Osteoblast (primary cell): ENCODE results near the gene CNNM1. TPM values are rescaled to one million over a fixed set of nuclear protein-coding genes. Genes with fewer than 3 reads are reported as not detected.

Source experiments
- DNase-seq: peaks from one replicate; pipeline ENCODE4 v3.0.0; 2011; ENCODE audit warnings: low spot score, mixed read lengths; ENCODE audit not compliant: insufficient read length; ENCODE audit errors: missing footprints
- H2AFZ ChIP-seq: 2 replicates; pipeline ENCODE4 v1.6.0; 2011; ENCODE audit warnings: mild to moderate bottlenecking, low read length
- H3K27ac ChIP-seq: 2 replicates; pipeline ENCODE4 v1.5.1; 2011; ENCODE audit warnings: mild to moderate bottlenecking, low read depth, low read length, moderate library complexity
- H3K27me3 ChIP-seq: 2 replicates; pipeline ENCODE4 v1.6.0; 2012; ENCODE audit warnings: mild to moderate bottlenecking, control low read depth, inconsistent platforms, low read length, moderate library complexity; ENCODE audit not compliant: insufficient read depth
- H3K36me3 ChIP-seq: 2 replicates; pipeline ENCODE4 v1.5.1; 2011; ENCODE audit warnings: mild to moderate bottlenecking, low read length, control low read depth, moderate library complexity; ENCODE audit not compliant: insufficient read depth
- H3K4me1 ChIP-seq: 2 replicates; pipeline ENCODE4 v1.5.1; 2011; ENCODE audit warnings: mild to moderate bottlenecking, low read length, control low read depth, moderate library complexity; ENCODE audit not compliant: insufficient read depth
- H3K4me2 ChIP-seq: 2 replicates; pipeline ENCODE4 v1.6.0; 2011; ENCODE audit warnings: mild to moderate bottlenecking, low read length; ENCODE audit not compliant: insufficient read depth
- H3K4me3 ChIP-seq: fragments of 200-600 bp; sonication (generic); 3 replicates; pipeline ENCODE4 v1.5.1; 2012; ENCODE audit warnings: mild to moderate bottlenecking, low read length, inconsistent platforms; ENCODE audit not compliant: insufficient read depth
- H3K79me2 ChIP-seq: 2 replicates; pipeline ENCODE4 v1.6.0; 2012; ENCODE audit warnings: mild to moderate bottlenecking, low read length, control low read depth, inconsistent platforms; ENCODE audit not compliant: insufficient read depth
- H3K9me3 ChIP-seq: 2 replicates; pipeline ENCODE4 v1.5.1; 2011; ENCODE audit warnings: low read depth, low read length, control low read depth
- H4K20me1 ChIP-seq: 2 replicates; pipeline ENCODE4 v1.6.0; 2012; ENCODE audit warnings: mild to moderate bottlenecking, low read length, control low read depth; ENCODE audit not compliant: insufficient read depth
- CTCF ChIP-seq: IDR thresholded peaks from 2 replicates; pipeline ENCODE4 v1.5.1; 2011; ENCODE audit warnings: mild to moderate bottlenecking, low read depth, low read length, moderate library complexity; ENCODE audit errors: extremely low read depth
- total RNA-seq: library from RNA; depleted of rRNA; stranded (reverse); fragments of >200 nt; gene quantifications from 2 replicates; pipeline ENCODE4 v1.2.3, GENCODE V29; 2012

The CNNM1 gene
- total RNA-seq, 1 donor: 0.36 TPM

GRCh38 chr10:99343262-99343661, 14.1 kb downstream of the CNNM1 start:
- H3K79me2 ChIP-seq: no peaks in the 10 kb centered on the region
- peaks cover 17% of the 10 kb centered on the region for H3K4me1 ChIP-seq
- no peak overlapping the region for H3K4me2 ChIP-seq
- H4K20me1 ChIP-seq: no peaks in the 10 kb centered on the region
- no peaks in the 10 kb centered on the region for H3K9me3 ChIP-seq
- H3K27me3 ChIP-seq: no peaks in the 10 kb centered on the region
- H2AFZ ChIP-seq: no peak overlapping the region
- H3K27ac ChIP-seq: no peak overlapping the region
- TF ChIP-seq CTCF: no peak
- DNase-seq: no peak
- H3K36me3 ChIP-seq: no peaks in the 10 kb centered on the region
- H3K4me3 ChIP-seq: no peak overlapping the region

GRCh38 chr10:99344715-99345114, 15.6 kb downstream of the CNNM1 start:
- H2AFZ ChIP-seq: no peak overlapping the region
- TF ChIP-seq CTCF: no peak
- no peak overlapping the region for H3K4me3 ChIP-seq
- no peaks in the 10 kb centered on the region for H3K36me3 ChIP-seq
- H3K27ac ChIP-seq: no peak overlapping the region
- no peak for DNase-seq
- no peaks in the 10 kb centered on the region for H3K27me3 ChIP-seq
- no peaks in the 10 kb centered on the region for H3K79me2 ChIP-seq
- H3K9me3 ChIP-seq: no peaks in the 10 kb centered on the region
- H3K4me1 ChIP-seq: peaks cover 15% of the 10 kb centered on the region
- no peaks in the 10 kb centered on the region for H4K20me1 ChIP-seq
- H3K4me2 ChIP-seq: no peak overlapping the region

- no peak overlapping the region for H3K4me3 ChIP-seq
- no peaks in the 10 kb centered on the region for H3K9me3 ChIP-seq
- H3K4me1 ChIP-seq: peaks cover 15% of the 10 kb centered on the region
- TF ChIP-seq CTCF: no peak
- H3K27ac ChIP-seq: no peak overlapping the region
- no peaks in the 10 kb centered on the region for H3K27me3 ChIP-seq
- no peaks in the 10 kb centered on the region for H3K36me3 ChIP-seq
- H4K20me1 ChIP-seq: no peaks in the 10 kb centered on the region
- H3K79me2 ChIP-seq: no peaks in the 10 kb centered on the region
- H2AFZ ChIP-seq: no peak overlapping the region
- peak overlapping the region; percentile 3 for H3K4me2 ChIP-seq
- DNase-seq: no peak
Measured at GRCh38 chr10:99345350-99345749, 16.2 kb downstream of the CNNM1 start.

GRCh38 chr10:99346247-99346646, 17.1 kb downstream of the CNNM1 start:
- no peak overlapping the region for H2AFZ ChIP-seq
- DNase-seq: no peak
- peaks cover 15% of the 10 kb centered on the region for H3K4me1 ChIP-seq
- H3K79me2 ChIP-seq: no peaks in the 10 kb centered on the region
- no peak for TF ChIP-seq CTCF
- H3K4me3 ChIP-seq: no peak overlapping the region
- no peaks in the 10 kb centered on the region for H3K27me3 ChIP-seq
- no peaks in the 10 kb centered on the region for H3K36me3 ChIP-seq
- H3K4me2 ChIP-seq: no peak overlapping the region
- H4K20me1 ChIP-seq: no peaks in the 10 kb centered on the region
- H3K9me3 ChIP-seq: no peaks in the 10 kb centered on the region
- no peak overlapping the region for H3K27ac ChIP-seq
